Activated CD4-positive, alpha-beta T cell treated with anti-CD3 and anti-CD28 coated beads, Interleukin-2, Interleukin-6, amounts not matched to agents 100 ng/mL and 50 ng/mL, durations not matched to agents 16 hours and 8 hours (primary cell): ENCODE measurements around the gene ZNF385C.

ENCODE experiments used
- DNase-seq: peaks from one replicate; pipeline ENCODE4 v3.0.0-alpha.2; 2020

The ZNF385C gene

GRCh38 chr17:42072323-42073187, 25.7 kb downstream of the ZNF385C start:
- no peak for DNase-seq

GRCh38 chr17:42071810-42072209, 26.5 kb downstream of the ZNF385C start:
- no peak for DNase-seq

- no peak for DNase-seq
Observed at GRCh38 chr17:42068979-42069378, 29.3 kb downstream of the ZNF385C start.

- peak; percentile 78 for DNase-seq
Observed at GRCh38 chr17:42067371-42068091, 30.7 kb downstream of the ZNF385C start.

GRCh38 chr17:42065201-42065600, 33.1 kb downstream of the ZNF385C start:
- no peak for DNase-seq

- no peak for DNase-seq
Observed at GRCh38 chr17:42062681-42063080, 35.6 kb downstream of the ZNF385C start.

GRCh38 chr17:42061646-42062487, 36.4 kb downstream of the ZNF385C start:
- DNase-seq = no peak

- no peak for DNase-seq
Observed at GRCh38 chr17:42060231-42060630, 38.0 kb downstream of the ZNF385C start.

- no peak for DNase-seq
Observed at GRCh38 chr17:42059815-42060214, 38.5 kb downstream of the ZNF385C start.

GRCh38 chr17:42058063-42058462, 40.2 kb downstream of the ZNF385C start:
- DNase-seq = no peak

- no peak for DNase-seq
Observed at GRCh38 chr17:42056635-42057034, 41.6 kb downstream of the ZNF385C start.

- no peak for DNase-seq
Observed at GRCh38 chr17:42055496-42055895, 42.8 kb downstream of the ZNF385C start.

GRCh38 chr17:42055027-42055426, 43.2 kb downstream of the ZNF385C start:
- DNase-seq = no peak

- DNase-seq = no peak
Observed at GRCh38 chr17:42053731-42054500, 44.4 kb downstream of the ZNF385C start.

GRCh38 chr17:42052346-42052877, 45.9 kb downstream of the ZNF385C start:
- DNase-seq = no peak

GRCh38 chr17:42051645-42052044, 46.6 kb downstream of the ZNF385C start:
- DNase-seq = no peak

- no peak for DNase-seq
Observed at GRCh38 chr17:42051013-42051400, 47.3 kb downstream of the ZNF385C start.

- DNase-seq = peak; percentile 38
Observed at GRCh38 chr17:42050393-42051012, 47.8 kb downstream of the ZNF385C start, which contains the start of gene C17orf113. Gene C17orf113 (minus strand): TSS chr17:42050601. CDS start chr17:42043376, 7,225 bp downstream.

- DNase-seq = no peak
Observed at GRCh38 chr17:42049834-42050392, 48.4 kb downstream of the ZNF385C start.

GRCh38 chr17:42047343-42047742, 50.9 kb downstream of the ZNF385C start:
- DNase-seq = no peak

- no peak for DNase-seq
Observed at GRCh38 chr17:42045719-42046118, 52.6 kb downstream of the ZNF385C start.
